Measurements from ENCODE around the gene LRCH1. TPM values are rescaled to one million over a fixed set of nuclear protein-coding genes. Genes with fewer than 3 reads are reported as not detected.

Gene LRCH1
- total and polyA plus RNA-seq, 2 donors from 2014 or later = 10.2 to 39.0 TPM

GRCh38 chr13:46522748-46523030 lies 30.3 kb upstream of the LRCH1 start:
- no peak overlapping the region for H3K4me3 ChIP-seq (ENCODE audit: low read length in 3 of 3)

DNA sequence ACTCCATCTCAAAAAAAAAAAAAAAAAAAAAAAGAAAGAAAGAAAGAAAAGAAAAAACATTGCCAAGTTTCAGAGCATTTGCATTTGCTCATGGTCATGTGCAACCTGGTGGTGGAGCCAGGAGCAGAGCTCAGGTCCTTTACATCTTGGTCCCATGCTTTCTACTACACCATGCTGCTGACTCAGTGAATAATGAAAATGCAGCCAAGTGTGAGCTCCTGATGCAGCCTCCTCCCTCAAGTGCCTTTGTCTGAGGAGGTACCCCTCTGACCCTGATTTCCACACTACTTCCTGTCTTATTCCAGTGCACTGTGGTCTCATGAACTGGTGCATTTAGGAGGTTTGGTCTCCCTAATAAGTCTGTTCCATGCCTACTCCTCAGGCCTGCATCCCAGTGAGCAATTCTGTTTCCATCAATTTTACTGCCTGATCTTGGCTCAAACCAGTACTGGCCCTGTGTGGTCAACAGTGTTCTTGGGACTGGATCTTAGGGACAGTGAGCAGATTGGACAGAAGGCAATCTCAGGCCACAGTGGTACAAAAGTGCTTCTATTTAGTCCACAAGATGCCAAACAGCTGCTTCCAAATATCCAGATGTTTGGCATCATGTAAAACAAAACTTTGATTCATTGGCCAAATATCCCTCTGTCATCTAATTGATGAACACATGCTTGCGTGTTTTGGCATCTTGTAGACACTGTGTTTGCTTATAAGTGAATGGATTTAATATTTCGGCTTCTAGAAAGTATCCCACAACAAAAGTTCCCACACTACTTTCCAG lies 28.8 kb upstream of the LRCH1 start:
- Histone ChIP-seq H3K4me1 (ENCODE audit: control insufficient read depth in 2 of 3, insufficient read depth in 2 of 3, low read depth in 1 of 3, low read length in 3 of 3) (peaks cover 0 to 5% (median 3%) of the 10 kb centered on the region in 3 donors), H3K4me3 (ENCODE audit: low read length in 3 of 3) (no peak overlapping the region), H3K27me3 (ENCODE audit: control insufficient read depth, insufficient read depth, low read length) (no peaks in the 10 kb centered on the region), H3K9ac (ENCODE audit: low read length in 3 of 3) (no peak overlapping the region), H3K36me3 (ENCODE audit: control insufficient read depth in 2 of 3, insufficient read depth in 3 of 3, low read length in 3 of 3) (no peaks in the 10 kb centered on the region), H3K27ac (ENCODE audit: low read depth in 2 of 2, low read length in 2 of 2) (no peak overlapping the region), H3K9me3 (ENCODE audit: control insufficient read depth in 2 of 3, insufficient read depth in 1 of 3, low read length in 3 of 3) (peaks cover 0 to 5% (median 0%) of the 10 kb centered on the region in 3 donors)
- DNase-seq = peak in 3 of 5 donors; percentile 20 to 75 (median 56)
- no peak for FAIRE-seq
- no peak for TF ChIP-seq CTCF (IDR thresholded peaks at IDR 0.05; ENCODE audit: borderline replicate concordance, extremely low read depth, insufficient read depth)
- intact Hi-C loops (cut with DNase I) = no loop called here

More at GRCh38 chr13:46522748-46523030, 30.3 kb upstream of the LRCH1 start:
- intact Hi-C loops (cut with DNase I) = no loop called here
- H3K9me3 ChIP-seq (ENCODE audit: control insufficient read depth in 2 of 3, insufficient read depth in 1 of 3, low read length in 3 of 3) = peaks cover 0 to 5% (median 0%) of the 10 kb centered on the region in 3 donors
- no peak for TF ChIP-seq CTCF (IDR thresholded peaks at IDR 0.05; ENCODE audit: borderline replicate concordance, extremely low read depth, insufficient read depth)
- DNase-seq (peak in 1 of 5 donors; percentile 54), FAIRE-seq (no peak)
- peaks cover 0 to 5% (median 3%) of the 10 kb centered on the region in 3 donors for H3K4me1 ChIP-seq (ENCODE audit: control insufficient read depth in 2 of 3, insufficient read depth in 2 of 3, low read depth in 1 of 3, low read length in 3 of 3)
- H3K9ac ChIP-seq (ENCODE audit: low read length in 3 of 3) = no peak overlapping the region
- H3K27me3 ChIP-seq (ENCODE audit: control insufficient read depth, insufficient read depth, low read length) = no peaks in the 10 kb centered on the region
- H3K27ac ChIP-seq (ENCODE audit: low read depth in 2 of 2, low read length in 2 of 2) = no peak overlapping the region
- H3K36me3 ChIP-seq (ENCODE audit: control insufficient read depth in 2 of 3, insufficient read depth in 3 of 3, low read length in 3 of 3) = no peaks in the 10 kb centered on the region

DNA sequence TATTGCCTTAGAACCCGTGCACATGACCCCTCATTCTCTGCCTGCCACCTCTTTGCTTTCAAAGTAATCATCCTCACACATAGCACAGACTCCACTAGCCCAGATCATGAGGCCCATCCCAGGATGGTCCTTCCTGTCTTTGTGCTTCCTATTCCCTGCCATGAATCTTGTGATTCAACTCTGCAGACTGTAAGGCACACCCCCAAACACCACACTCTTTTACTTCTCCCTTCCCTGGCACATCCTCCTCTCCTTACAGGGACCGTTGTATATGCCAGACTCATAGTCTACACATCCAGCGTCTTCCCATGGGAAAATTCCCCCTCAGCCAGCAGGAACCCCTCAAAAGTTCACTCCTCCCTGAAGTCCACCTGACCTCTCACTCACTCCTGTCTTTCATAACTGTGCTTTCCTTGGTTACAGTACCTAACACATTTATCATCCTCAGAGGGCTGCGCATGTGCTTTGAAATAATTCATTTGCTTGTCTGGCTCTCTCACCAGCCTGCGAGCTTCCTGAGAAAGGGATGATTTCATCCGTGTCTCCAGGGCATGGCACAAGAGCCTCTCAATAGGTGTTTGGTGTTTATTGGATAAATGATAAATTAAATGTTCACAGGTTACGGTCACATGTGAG lies 26.8 kb upstream of the LRCH1 start:
- TF ChIP-seq CTCF (IDR thresholded peaks at IDR 0.05; ENCODE audit: borderline replicate concordance, extremely low read depth, insufficient read depth) = no peak
- DNase-seq (peak in 4 of 5 donors; percentile 43 to 68 (median 58)), FAIRE-seq (no peak)
- no peaks in the 10 kb centered on the region for H3K27me3 ChIP-seq (ENCODE audit: control insufficient read depth, insufficient read depth, low read length)
- intact Hi-C loops (cut with DNase I) = no loop called here
- H3K9me3 ChIP-seq (ENCODE audit: control insufficient read depth in 2 of 3, insufficient read depth in 1 of 3, low read length in 3 of 3) = peaks cover 0 to 5% (median 0%) of the 10 kb centered on the region in 3 donors
- H3K9ac ChIP-seq (ENCODE audit: low read length in 3 of 3) = no peak overlapping the region
- H3K4me1 ChIP-seq (ENCODE audit: control insufficient read depth in 2 of 3, insufficient read depth in 2 of 3, low read depth in 1 of 3, low read length in 3 of 3) = peaks cover 0 to 5% (median 3%) of the 10 kb centered on the region in 3 donors
- no peak overlapping the region for H3K27ac ChIP-seq (ENCODE audit: low read depth in 2 of 2, low read length in 2 of 2)
- no peaks in the 10 kb centered on the region for H3K36me3 ChIP-seq (ENCODE audit: control insufficient read depth in 2 of 3, insufficient read depth in 3 of 3, low read length in 3 of 3)
- H3K4me3 ChIP-seq (ENCODE audit: low read length in 3 of 3) = no peak overlapping the region

All from kidney (tissue), 14 donors.